H9 (cell line): ENCODE measurements around the gene SMDT1. TPM values are rescaled to one million over a fixed set of nuclear protein-coding genes. Genes with fewer than 3 reads are reported as not detected.
"Not testable (repeated sequence)": the region's sequence is repeated elsewhere in the genome, so short reads cannot be mapped to it uniquely, and the experiment has no call there.

Experiments
- DNase-seq: peaks from one replicate; pipeline ENCODE4 v3.0.0-alpha.2; 2017
- H2AFZ ChIP-seq: one replicate; pipeline ENCODE4 v1.6.1; 2013; ENCODE audit warnings: mild to moderate bottlenecking, low read length, control low read depth, moderate library complexity
- H2AK5ac ChIP-seq: 2 replicates; pipeline ENCODE4 v1.6.1; 2013; ENCODE audit warnings: low read length, control low read depth, mixed read lengths; ENCODE audit not compliant: insufficient read length
- H2BK120ac ChIP-seq: one replicate; pipeline ENCODE4 v1.6.1; 2013; ENCODE audit warnings: low read depth, mild to moderate bottlenecking, low read length, control low read depth, inconsistent platforms; ENCODE audit not compliant: poor library complexity, severe bottlenecking
- H2BK12ac ChIP-seq: 2 replicates; pipeline ENCODE4 v1.6.1; 2013; ENCODE audit warnings: low read length, control low read depth, mixed read lengths, low read depth; ENCODE audit not compliant: insufficient read length
- H2BK15ac ChIP-seq: 2 replicates; pipeline ENCODE4 v1.6.1; 2013; ENCODE audit warnings: low read depth, low read length, control low read depth
- H2BK20ac ChIP-seq: one replicate; pipeline ENCODE4 v1.6.1; 2013; ENCODE audit warnings: low read depth, mild to moderate bottlenecking, low read length, control low read depth, inconsistent platforms; ENCODE audit not compliant: poor library complexity, severe bottlenecking
- H2BK5ac ChIP-seq: 2 replicates; pipeline ENCODE4 v1.6.1; 2013; ENCODE audit warnings: low read length, control low read depth, mixed read lengths; ENCODE audit not compliant: insufficient read length
- H3K14ac ChIP-seq: 2 replicates; pipeline ENCODE4 v1.6.1; 2013; ENCODE audit warnings: low read length, control low read depth; ENCODE audit not compliant: insufficient read depth
- H3K18ac ChIP-seq: 2 replicates; pipeline ENCODE4 v1.6.1; 2013; ENCODE audit warnings: low read depth, mild to moderate bottlenecking, mixed read lengths, low read length, control low read depth; ENCODE audit not compliant: insufficient read length
- H3K23ac ChIP-seq: 2 replicates; pipeline ENCODE4 v1.6.1; 2013; ENCODE audit warnings: low read length, control low read depth, mixed read lengths, low read depth; ENCODE audit not compliant: insufficient read length
- H3K23me2 ChIP-seq: 2 replicates; pipeline ENCODE4 v1.6.1; 2013; ENCODE audit warnings: low read depth, mild to moderate bottlenecking, mixed read lengths, low read length, control low read depth; ENCODE audit not compliant: insufficient read length, poor library complexity, severe bottlenecking
- H3K27ac ChIP-seq: 2 replicates; pipeline ENCODE4 v1.5.1; 2013; ENCODE audit warnings: low read length, control low read depth, mixed read lengths, low read depth; ENCODE audit not compliant: insufficient read length
- H3K27me3 ChIP-seq: 2 replicates; pipeline ENCODE4 v1.6.1; 2013; ENCODE audit warnings: low read length, control low read depth, inconsistent platforms; ENCODE audit not compliant: insufficient read depth
- H3K4ac ChIP-seq: 2 replicates; pipeline ENCODE4 v1.6.1; 2013; ENCODE audit warnings: low read depth, mild to moderate bottlenecking, control low read depth, inconsistent platforms, low read length, moderate library complexity
- H3K4me1 ChIP-seq: 2 replicates; pipeline ENCODE4 v1.6.1; 2013; ENCODE audit warnings: low read length, control low read depth, inconsistent platforms; ENCODE audit not compliant: insufficient read depth
- H3K4me2 ChIP-seq: 2 replicates; pipeline ENCODE4 v1.6.1; 2013; ENCODE audit warnings: low read length, control low read depth, mixed read lengths; ENCODE audit not compliant: insufficient read length, insufficient read depth
- H3K56ac ChIP-seq: 2 replicates; pipeline ENCODE4 v1.6.1; 2013; ENCODE audit warnings: low read depth, mild to moderate bottlenecking, mixed read lengths, low read length, control low read depth; ENCODE audit not compliant: insufficient read length
- H3K79me1 ChIP-seq: 2 replicates; pipeline ENCODE4 v1.6.1; 2013; ENCODE audit warnings: low read depth, mild to moderate bottlenecking, moderate library complexity, low read length, control low read depth, inconsistent platforms; ENCODE audit not compliant: insufficient read depth, poor library complexity, severe bottlenecking
- H3K79me2 ChIP-seq: 2 replicates; pipeline ENCODE4 v1.6.1; 2013; ENCODE audit warnings: low read length, control low read depth, inconsistent platforms; ENCODE audit not compliant: insufficient read depth
- H3K9ac ChIP-seq: 2 replicates; pipeline ENCODE4 v1.6.1; 2013; ENCODE audit warnings: low read length, control low read depth, mixed read lengths; ENCODE audit not compliant: insufficient read length; ENCODE audit errors: extremely low read depth
- H3K9me3 ChIP-seq: one replicate; pipeline ENCODE4 v1.6.1; 2013; ENCODE audit warnings: low read depth, low read length, inconsistent platforms; ENCODE audit not compliant: control insufficient read depth
- H3T11ph ChIP-seq: one replicate; pipeline ENCODE4 v1.6.1; 2013; ENCODE audit warnings: mild to moderate bottlenecking, low read length, control low read depth, inconsistent platforms
- H4K20me1 ChIP-seq: one replicate; pipeline ENCODE4 v1.6.1; 2013; ENCODE audit not compliant: control insufficient read depth, insufficient read length, insufficient read depth
- H4K5ac ChIP-seq: 2 replicates; pipeline ENCODE4 v1.6.1; 2013; ENCODE audit warnings: low read depth, mild to moderate bottlenecking, mixed read lengths, low read length, control low read depth; ENCODE audit not compliant: insufficient read length
- H4K8ac ChIP-seq: replicated peaks from 2 replicates; pipeline ENCODE4 v1.6.1; 2013; ENCODE audit warnings: low read length, control low read depth, mixed read lengths, low read depth; ENCODE audit not compliant: insufficient read length
- H4K91ac ChIP-seq: 2 replicates; pipeline ENCODE4 v1.6.1; 2013; ENCODE audit warnings: low read depth, mild to moderate bottlenecking, moderate library complexity, mixed read lengths, low read length, control low read depth; ENCODE audit not compliant: insufficient read length
- H3K27ac Mint-ChIP-seq, 3 experiments: 2 replicates in 2 of 3; 3 replicates in 1 of 3; pipeline ENCODE4 v1.8.0; 2020 to 2021; ENCODE audit warnings: mixed read lengths in 3 of 3, mild to moderate bottlenecking in 1 of 3, moderate library complexity in 1 of 3
- H3K27me3 Mint-ChIP-seq: 2 replicates; pipeline ENCODE4 v1.8.0; 2021; ENCODE audit warnings: low read depth, mild to moderate bottlenecking, moderate library complexity, mixed read lengths
- H3K36me3 Mint-ChIP-seq, 3 experiments: 2 replicates in 2 of 3; 3 replicates in 1 of 3; pipeline ENCODE4 v1.8.0; 2020 to 2021; ENCODE audit warnings: low read depth in 3 of 3, mixed read lengths in 3 of 3; ENCODE audit not compliant: insufficient read depth in 1 of 3
- H3K4me1 Mint-ChIP-seq, 2 experiments: 2 replicates each; pipeline ENCODE4 v1.8.0; 2020; ENCODE audit warnings: mixed read lengths in 2 of 2
- H3K4me3 Mint-ChIP-seq, 2 experiments: 2 replicates in 1 of 2; 3 replicates in 1 of 2; pipeline ENCODE4 v1.8.0; 2020 to 2021; ENCODE audit warnings: mild to moderate bottlenecking in 2 of 2, mixed read lengths in 2 of 2, moderate library complexity in 1 of 2
- H3K9me3 Mint-ChIP-seq, 2 experiments: 2 replicates in 1 of 2; 3 replicates in 1 of 2; pipeline ENCODE4 v1.8.0; 2020; ENCODE audit warnings: mild to moderate bottlenecking in 2 of 2, mixed read lengths in 2 of 2, moderate library complexity in 1 of 2
- CTCF ChIP-seq: fragments of 200-600 bp; sonication (generic); conservative IDR thresholded peaks from 3 replicates; pipeline ENCODE4 v1.8.0; 2021; ENCODE audit warnings: antibody characterized with exemption, mild to moderate bottlenecking
- WGBS: extraction: QIAGEN DNeasy Blood & Tissue Kit; methylation state at CpG from one replicate; pipeline ENCODE4 v1.1.7; 2013; ENCODE audit warnings: missing lambda C conversion rate, low lambda C conversion rate, mixed read lengths; ENCODE audit not compliant: insufficient read length; ENCODE audit errors: extremely low coverage; 5-methylcytosine and 5-hydroxymethylcytosine counted together
- total RNA-seq: library from RNA; stranded (reverse); gene quantifications from 2 replicates; pipeline ENCODE4 v1.2.1, GENCODE V29; 2021

SMDT1 gene
- total RNA-seq, 1 experiment from 2014 or later = 45.0 TPM

GRCh38 chr22:42114721-42115120, 35.2 kb downstream of the SMDT1 start:
- Histone ChIP-seq H4K91ac (no peak overlapping the region), H3K14ac (no peak overlapping the region), H3K27me3 (no peaks in the 10 kb centered on the region), H2BK20ac (no peak overlapping the region), H3K23me2 (no peaks in the 10 kb centered on the region), H4K20me1 (no peaks in the 10 kb centered on the region), H3K4me1 (no peaks in the 10 kb centered on the region), H2BK12ac (no peak overlapping the region), H3T11ph (no peak overlapping the region), H2BK15ac (no peak overlapping the region), H3K4ac (no peak overlapping the region), H3K56ac (no peak overlapping the region), H3K27ac (no peak overlapping the region), H2AK5ac (no peak overlapping the region), H3K79me2 (no peaks in the 10 kb centered on the region), H3K4me2 (no peak overlapping the region), H3K23ac (no peak overlapping the region), H3K9ac (no peak overlapping the region), H3K9me3 (no peaks in the 10 kb centered on the region), H2AFZ (no peak overlapping the region), H3K18ac (no peak overlapping the region), H2BK5ac (no peak overlapping the region), H4K8ac (no peak overlapping the region), H3K79me1 (no peaks in the 10 kb centered on the region), H2BK120ac (no peak overlapping the region), H4K5ac (no peak overlapping the region)
- H3K27ac Mint-ChIP-seq = no peak overlapping the region
- H3K36me3 Mint-ChIP-seq = peaks cover 0 to 13% (median 10%) of the 10 kb centered on the region in 3 experiments; a peak in 5 of 7 replicates
- TF ChIP-seq CTCF = peak; percentile 72
- no CpG with 5 or more reads among the region's 7 CpGs for WGBS
- peak; percentile 73 for DNase-seq
- H3K4me3 Mint-ChIP-seq = no peak overlapping the region
- H3K4me1 Mint-ChIP-seq = peaks cover 7 to 11% of the 10 kb centered on the region in 2 experiments
- peaks cover 17 to 23% of the 10 kb centered on the region in 2 experiments for H3K9me3 Mint-ChIP-seq
- H3K27me3 Mint-ChIP-seq = peaks cover 40% of the 10 kb centered on the region

- 100% methylated on average over 3 of the region's 6 CpGs for WGBS
- not testable (repeated sequence) for H3K79me1 ChIP-seq, H2BK5ac ChIP-seq, H3K79me2 ChIP-seq, H3K4me3 Mint-ChIP-seq, H4K5ac ChIP-seq, H4K20me1 ChIP-seq, H2BK120ac ChIP-seq, H3K27me3 ChIP-seq, H2BK20ac ChIP-seq, H4K8ac ChIP-seq, H2AK5ac ChIP-seq, H3K9ac ChIP-seq, H3K18ac ChIP-seq, H3K9me3 ChIP-seq, H2BK12ac ChIP-seq, H2BK15ac ChIP-seq, H3K56ac ChIP-seq, H3K14ac ChIP-seq, H3K23me2 ChIP-seq, H2AFZ ChIP-seq, H3K4ac ChIP-seq, H4K91ac ChIP-seq, H3T11ph ChIP-seq, DNase-seq, H3K4me1 ChIP-seq, H3K23ac ChIP-seq, H3K4me2 ChIP-seq, H3K27ac ChIP-seq
- Mint-ChIP-seq H3K27me3 (peaks cover 42% of the 10 kb centered on the region), H3K36me3 (peaks cover 0 to 13% (median 10%) of the 10 kb centered on the region in 3 experiments; a peak in 5 of 7 replicates), H3K9me3 (peaks cover 17 to 23% of the 10 kb centered on the region in 2 experiments), H3K27ac (0 out of 7 replicates have a peak overlapping the region, but pooled peaks of 1 of the 3 experiments have one; percentile 49), H3K4me1 (peaks cover 7 to 16% of the 10 kb centered on the region in 2 experiments)
Measured at GRCh38 chr22:42115420-42115830, 35.9 kb downstream of the SMDT1 start.
